Measurements from ENCODE around the gene SPTB. TPM values are rescaled to one million over a fixed set of nuclear protein-coding genes. Genes with fewer than 3 reads are reported as not detected.

Gene SPTB
- total and polyA plus RNA-seq, 9 of the 15 experiments (the other 6 are each of a cell fraction or from before 2014, with no cell fraction given), result 0.21 to 45.9 (median 11.7) TPM

GRCh38 chr14:64879635-64880220 is at the start of gene SPTB (continued):
- TF ChIP-seq MAZ (CRISPR knock-in tag; conservative IDR thresholded peaks at IDR 0.05 in 1 of 2, IDR thresholded peaks at IDR 0.05 in 1 of 2) (peak; percentile 28 to 67; a peak in 3 of 4 replicates), MEIS2 (IDR thresholded peaks at IDR 0.05; ENCODE audit: partially characterized antibody) (peak; percentile 83), ZNF143 (CRISPR knock-in tag; IDR thresholded peaks at IDR 0.05) (no peak), STAT5A (IDR thresholded peaks at IDR 0.05; ENCODE audit: borderline replicate concordance, low read length) (peak; percentile 64; the same call in 1 of the 2 replicates), KLF16 (IDR thresholded peaks at IDR 0.05) (peak; percentile 69; the same call in 1 of the 2 replicates), TAF1 (IDR thresholded peaks at IDR 0.05; ENCODE audit: control insufficient read depth, extremely low read depth, insufficient read depth, low read length, severe bottlenecking) (peak; percentile 35), HINFP (tag; conservative IDR thresholded peaks at IDR 0.05; ENCODE audit: low read depth) (no peak), ETS1 (conservative IDR thresholded peaks at IDR 0.05; ENCODE audit: control insufficient read depth, low read depth, low read length) (peak; percentile 35; the same call in 1 of the 2 replicates), RBFOX2 (IDR thresholded peaks at IDR 0.05; ENCODE audit: low read depth, low read length) (peak; percentile 57), TEAD1 (CRISPR knock-in tag; IDR thresholded peaks at IDR 0.05) (peak in 1 of 2 experiments; percentile 77; a peak in 1 of 4 replicates), PML (IDR thresholded peaks at IDR 0.05; ENCODE audit: low read length) (peak; percentile 52), ZBTB11 (CRISPR knock-in tag; IDR thresholded peaks at IDR 0.05) (peak in 1 of 3 experiments; percentile 28; a peak in 1 of 6 replicates), PKNOX1 (IDR thresholded peaks at IDR 0.05) (peak; percentile 85), ZBTB33 (CRISPR knock-in tag; IDR thresholded peaks at IDR 0.05) (no peak), HMGN3 (IDR thresholded peaks at IDR 0.05; ENCODE audit: borderline replicate concordance, extremely low read depth, insufficient read length, low read depth, low read length) (peak; percentile 98)

Data from K562 (cell line).